A549 treated with GW870086 at 1 μM for 4 hours (cell line): ENCODE data around the gene CCDC7. TPM values are rescaled to one million over a fixed set of nuclear protein-coding genes. Genes with fewer than 3 reads are reported as not detected.

ENCODE experiments used
- total RNA-seq: library from RNA; stranded (reverse); fragments of 200-300 nt; extraction: Qiagen RNA extraction; gene quantifications from 5 replicates; pipeline ENCODE4 v1.2.3, GENCODE V29; 2022; ENCODE audit warnings: low read depth

CCDC7 gene
- 0.45 to 1.0 TPM (median 0.75 TPM) in 5 replicates for total RNA-seq

DNA sequence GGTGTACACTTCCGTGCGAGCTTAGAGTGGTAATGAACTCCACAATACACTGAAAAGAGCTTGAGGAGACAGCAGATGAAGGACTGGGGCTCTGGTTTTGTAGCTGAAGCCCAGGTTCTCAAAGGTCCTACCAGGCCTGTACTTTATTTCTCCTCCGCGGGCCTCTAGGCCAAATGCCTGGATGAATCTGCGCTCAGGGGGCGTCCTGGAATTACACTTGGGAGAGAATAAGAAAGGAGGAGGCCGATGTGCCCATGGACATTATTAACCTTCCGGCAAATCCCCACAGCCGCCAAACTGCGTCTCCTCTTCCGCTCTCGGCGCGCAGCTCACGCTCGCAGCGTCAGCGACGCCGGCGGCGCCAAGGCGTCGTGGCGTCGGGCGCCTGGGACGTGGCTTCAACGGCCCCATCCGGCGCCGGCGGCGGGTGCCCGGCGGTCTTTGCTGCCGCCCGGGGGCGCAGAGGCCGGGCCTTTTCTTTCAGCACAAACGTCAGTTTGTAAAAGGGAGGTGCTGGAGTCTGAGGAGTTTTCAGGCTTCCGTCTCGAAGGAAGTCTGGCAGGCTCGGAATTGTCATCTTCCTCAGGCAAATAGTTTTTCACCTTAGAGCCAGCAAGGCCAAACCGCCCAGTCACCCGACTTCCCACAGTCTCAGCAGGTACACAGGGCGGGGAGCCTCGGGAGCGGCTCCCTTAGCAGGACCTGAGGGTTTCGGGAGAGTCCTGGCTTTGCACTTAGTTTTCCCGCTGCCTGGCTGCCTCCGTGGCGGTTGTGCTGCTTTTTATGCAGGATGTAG, at the start of gene CCDC7:
Gene CCDC7 (plus strand): TSS at position 401 of the 796 bp plus-strand sequence. CDS start 5,503 bp downstream, outside the sequence.

Other genes starting within 250 kb of the CCDC7 start
- gene EPC1, start 99.0 kb upstream of the CCDC7 start, total RNA-seq, result 14.8 to 18.6 TPM (median 16.6 TPM) in 5 replicates